K562 (cell line): ENCODE data around the gene MLLT6. TPM values are rescaled to one million over a fixed set of nuclear protein-coding genes. Genes with fewer than 3 reads are reported as not detected.

ENCODE experiments used
- BCL6 ChIP-seq: fragments of 250-450 bp; sonication (Bioruptor Pico); IDR thresholded peaks from 2 replicates; pipeline ENCODE4 v1.4.0; 2020
- FOXJ2 ChIP-seq: fragments of 200-800 bp; sonication (Bioruptor generic); IDR thresholded peaks from 2 replicates; pipeline ENCODE4 v1.6.1; 2016; ENCODE audit warnings: missing genetic modification characterization, missing compliant biosample characterization
- HNRNPUL1 ChIP-seq: fragments of 200-400 bp; formaldehyde crosslinking; IDR thresholded peaks from 2 replicates; pipeline ENCODE4 v1.6.1; 2017; ENCODE audit warnings: low read length
- L3MBTL2 ChIP-seq: fragments of 450-650 bp; IDR thresholded peaks from 2 replicates; pipeline ENCODE4 v1.6.1; 2016; ENCODE audit warnings: mild to moderate bottlenecking, moderate library complexity
- NR0B1 ChIP-seq: fragments of 450-650 bp; IDR thresholded peaks from one replicate; pipeline ENCODE4 v1.6.1; 2018; ENCODE audit warnings: mild to moderate bottlenecking, moderate library complexity; ENCODE audit not compliant: partially characterized antibody
- TARDBP ChIP-seq: fragments of 450-650 bp; IDR thresholded peaks from 2 replicates; pipeline ENCODE4 v1.6.1; 2016
- ZBTB26 ChIP-seq: fragments of 450-650 bp; formaldehyde crosslinking; IDR thresholded peaks from 2 replicates; pipeline ENCODE4 v1.4.0; 2022; ENCODE audit warnings: missing genetic modification characterization
- ZNF24 ChIP-seq: fragments of 450-650 bp; IDR thresholded peaks from 2 replicates; pipeline ENCODE4 v1.6.1; 2016
- ZNF407 ChIP-seq: fragments of 450-650 bp; IDR thresholded peaks from 2 replicates; pipeline ENCODE4 v1.6.1; 2016; ENCODE audit warnings: low read depth
- polyA plus RNA-seq, 8 experiments: library from polyadenylated mRNA; depleted of rRNA in 4 of 8; stranded (reverse) in 5 of 8; unstranded in 3 of 8; fragments of >200 nt; fragmentation: Nextera tagmentation in 2 of 8; fragmentation: Illumina TruSeq in 1 of 8; extraction: Ambion mirVana in 2 of 8; extraction: Trizol in 1 of 8; gene quantifications; 2 replicates each; pipeline versions ENCODE4 v1.2.1 to v1.2.3, GENCODE V29; 2011 to 2014; ENCODE audit warnings: inconsistent platforms in 1 of 8, missing spikeins in 1 of 8
- total RNA-seq, 7 experiments: library from RNA; depleted of rRNA in 6 of 7; stranded (reverse); fragments of >200 nt in 6 of 7; fragmentation: Illumina TruSeq in 2 of 7; extraction: Trizol in 2 of 7; gene quantifications; 2 replicates each; pipeline versions ENCODE4 v1.2.1 to v1.2.3, GENCODE V29; 2011 to 2021; ENCODE audit warnings: low replicate concordance in 1 of 7
- TF ChIP-seq, protein P1 (sequence below): fragments of 250-450 bp; sonication (Bioruptor Pico); IDR thresholded peaks from 2 replicates; pipeline ENCODE4 v1.8.0; 2022; ENCODE audit warnings: inconsistent platforms, mild to moderate bottlenecking, moderate library complexity, borderline replicate concordance
- TF ChIP-seq, protein P2 (sequence below): fragments of 250-450 bp; sonication (Bioruptor Pico); IDR thresholded peaks from 2 replicates; pipeline ENCODE4 v1.8.0; 2021; ENCODE audit warnings: moderate library complexity, mild to moderate bottlenecking, inconsistent platforms

MLLT6 gene
- total and polyA plus RNA-seq, 9 of the 15 experiments (the other 6 are each of a cell fraction or from before 2014, with no cell fraction given), result 3.1 to 71.7 (median 30.0) TPM

DNA sequence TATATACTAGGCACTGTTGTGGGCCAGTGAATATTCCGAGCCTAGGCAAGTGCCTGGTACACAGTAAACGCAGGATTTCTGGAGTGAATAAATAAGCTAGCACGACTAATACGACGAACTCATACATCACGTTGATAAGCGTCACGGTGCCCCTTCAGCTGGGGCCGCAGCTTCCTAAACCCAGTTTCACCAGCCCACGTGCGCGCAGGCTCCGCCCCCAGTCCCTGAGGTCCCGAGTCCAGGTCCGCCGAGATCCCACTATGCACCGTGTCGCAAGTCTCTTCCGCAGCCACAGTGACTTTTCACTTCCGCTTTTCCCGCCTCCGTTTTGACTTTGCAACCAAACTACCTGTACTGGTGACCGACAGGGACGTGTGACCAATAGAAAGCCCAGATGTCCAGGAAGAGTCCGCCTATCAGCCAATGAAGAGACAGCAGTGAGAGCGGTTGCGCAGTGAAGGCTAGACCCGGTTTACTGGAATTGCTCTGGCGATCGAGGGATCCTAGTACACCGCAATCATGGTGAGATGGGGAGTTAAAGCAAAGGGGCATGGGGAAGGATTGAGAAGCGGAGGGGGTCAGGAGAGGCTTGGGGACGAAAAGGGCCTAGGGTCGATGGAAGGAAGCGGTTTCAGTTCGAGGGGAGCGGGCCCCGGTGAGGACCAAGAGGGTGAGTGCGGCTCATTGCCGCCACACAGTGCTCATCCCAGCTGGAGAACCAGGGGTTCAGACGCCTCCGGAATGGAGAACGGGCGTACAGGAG lies 47.4 kb downstream of the MLLT6 start, which contains the start of gene PSMB3 (continued):
- TF ChIP-seq ZNF407 (no peak), NR0B1 (no peak), FOXJ2 (tag) (no peak), BCL6 (CRISPR knock-in tag) (no peak), L3MBTL2 (peak; percentile 83), ZBTB26 (CRISPR knock-in tag) (peak; percentile 95), HNRNPUL1 (no peak), TARDBP (0 out of 2 replicates have a peak, but pooled peaks have one; percentile 31), ZNF24 (no peak)
- TF ChIP-seq, protein P1, sequence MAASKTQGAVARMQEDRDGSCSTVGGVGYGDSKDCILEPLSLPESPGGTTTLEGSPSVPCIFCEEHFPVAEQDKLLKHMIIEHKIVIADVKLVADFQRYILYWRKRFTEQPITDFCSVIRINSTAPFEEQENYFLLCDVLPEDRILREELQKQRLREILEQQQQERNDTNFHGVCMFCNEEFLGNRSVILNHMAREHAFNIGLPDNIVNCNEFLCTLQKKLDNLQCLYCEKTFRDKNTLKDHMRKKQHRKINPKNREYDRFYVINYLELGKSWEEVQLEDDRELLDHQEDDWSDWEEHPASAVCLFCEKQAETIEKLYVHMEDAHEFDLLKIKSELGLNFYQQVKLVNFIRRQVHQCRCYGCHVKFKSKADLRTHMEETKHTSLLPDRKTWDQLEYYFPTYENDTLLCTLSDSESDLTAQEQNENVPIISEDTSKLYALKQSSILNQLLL, result no peak
- TF ChIP-seq, protein P2, sequence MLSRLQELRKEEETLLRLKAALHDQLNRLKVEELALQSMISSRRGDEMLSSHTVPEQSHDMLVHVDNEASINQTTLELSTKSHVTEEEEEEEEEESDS (CRISPR knock-in tag), result no peak
